CD4-positive, alpha-beta T cell treated with Interleukin-15 for 1 hour (primary cell): ENCODE data around the gene MAN2B2.

Experiments used
- DNase-seq: peaks from one replicate; pipeline ENCODE4 v3.0.0-alpha.2; 2020

Gene MAN2B2

GRCh38 chr4:6595897-6596537 is 21.0 kb downstream of the MAN2B2 start:
- DNase-seq = no peak

DNA sequence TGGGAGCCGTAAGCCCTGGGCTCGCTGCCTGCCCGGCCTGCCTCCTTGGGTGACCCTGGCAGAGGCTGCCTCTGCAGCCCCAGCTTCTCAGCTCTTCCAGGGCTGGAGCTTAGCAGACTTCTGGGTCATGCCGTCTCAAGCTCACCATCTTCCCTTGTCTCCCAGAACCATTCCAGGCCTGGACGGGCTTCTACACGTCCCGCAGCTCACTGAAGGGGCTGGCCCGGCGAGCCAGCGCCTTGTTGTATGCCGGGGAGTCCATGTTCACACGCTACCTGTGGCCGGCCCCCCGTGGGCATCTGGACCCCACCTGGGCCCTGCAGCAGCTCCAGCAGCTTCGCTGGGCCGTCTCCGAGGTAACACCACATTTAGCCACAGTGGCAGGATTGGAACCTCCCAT is 22.0 kb downstream of the MAN2B2 start:
- no peak for DNase-seq

DNA sequence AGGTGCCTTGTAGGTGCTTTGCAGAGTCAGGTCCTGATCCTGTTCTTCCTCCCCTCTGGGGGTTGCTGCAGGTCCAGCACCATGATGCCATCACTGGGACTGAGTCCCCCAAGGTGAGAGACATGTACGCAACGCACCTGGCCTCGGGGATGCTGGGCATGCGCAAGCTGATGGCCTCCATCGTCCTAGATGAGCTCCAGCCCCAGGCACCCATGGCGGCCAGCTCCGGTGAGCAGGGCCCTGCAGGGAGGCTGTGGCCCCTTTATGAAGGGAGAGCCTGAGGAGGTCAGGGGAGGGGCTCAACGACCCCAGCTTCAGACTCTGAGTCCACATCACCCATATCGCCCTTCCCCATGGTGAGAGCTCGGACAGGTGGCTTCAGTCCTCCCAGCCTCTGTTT is 23.1 kb downstream of the MAN2B2 start:
- DNase-seq = no peak

DNA sequence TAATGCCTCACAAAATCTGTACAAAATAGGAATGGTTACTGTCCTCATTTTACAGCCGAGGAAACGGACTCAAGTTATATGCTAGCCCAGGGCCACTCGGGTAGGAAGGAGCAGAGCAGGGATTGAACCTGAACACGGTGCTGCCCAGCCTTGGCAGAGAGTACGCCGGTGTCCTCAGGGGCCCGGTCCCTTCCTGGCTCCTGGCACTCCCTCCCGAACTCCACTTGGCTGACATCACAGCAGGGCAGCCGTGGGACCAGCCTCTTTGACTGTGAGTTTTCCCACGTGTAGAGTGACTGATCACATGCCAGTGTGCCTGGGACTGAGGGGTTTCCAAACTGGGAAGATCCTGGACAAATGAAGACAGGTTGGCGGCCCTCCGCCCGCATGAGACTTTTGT is 23.7 kb downstream of the MAN2B2 start:
- DNase-seq = no peak

GRCh38 chr4:6601661-6602250 is 26.8 kb downstream of the MAN2B2 start:
- DNase-seq = no peak

GRCh38 chr4:6602289-6602688 is 27.3 kb downstream of the MAN2B2 start:
- DNase-seq = no peak

DNA sequence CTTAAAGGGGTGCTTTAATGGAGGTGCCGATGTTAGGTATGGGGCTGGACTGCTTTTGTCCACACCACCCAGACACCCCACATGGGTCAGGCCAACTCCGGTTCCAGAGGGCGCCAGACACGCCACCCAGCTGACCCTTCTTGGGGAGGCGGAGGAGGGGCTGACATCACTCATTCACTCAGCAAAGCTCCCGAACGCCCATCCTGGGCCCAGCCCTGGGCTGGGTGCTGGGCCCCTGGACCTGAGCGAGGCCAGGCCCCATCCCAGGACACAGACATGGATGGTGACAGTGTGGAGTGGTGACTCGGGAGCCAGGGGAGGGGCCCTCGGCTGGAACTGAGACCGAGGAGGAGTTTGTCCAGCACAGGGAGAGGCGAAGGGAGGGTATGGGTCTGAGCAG is 28.1 kb downstream of the MAN2B2 start:
- DNase-seq = no peak

DNA sequence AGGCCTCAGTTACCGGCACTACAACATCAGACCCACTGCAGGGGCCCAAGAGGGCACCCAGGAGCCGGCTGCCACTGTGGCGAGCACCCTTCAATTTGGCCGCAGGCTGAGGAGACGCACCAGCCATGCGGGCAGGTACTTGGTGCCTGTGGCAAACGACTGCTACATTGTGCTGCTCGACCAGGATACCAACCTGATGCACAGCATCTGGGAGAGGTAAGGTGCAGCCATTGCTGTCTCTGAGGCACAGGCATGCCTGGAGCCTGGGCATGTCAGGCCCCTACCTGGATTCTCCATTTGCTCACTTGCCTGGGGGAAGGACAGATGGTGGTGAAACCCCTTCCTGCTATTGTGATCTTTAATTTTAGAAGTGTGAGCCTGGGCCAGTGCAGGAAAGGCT is 30.1 kb downstream of the MAN2B2 start:
- no peak for DNase-seq

DNA sequence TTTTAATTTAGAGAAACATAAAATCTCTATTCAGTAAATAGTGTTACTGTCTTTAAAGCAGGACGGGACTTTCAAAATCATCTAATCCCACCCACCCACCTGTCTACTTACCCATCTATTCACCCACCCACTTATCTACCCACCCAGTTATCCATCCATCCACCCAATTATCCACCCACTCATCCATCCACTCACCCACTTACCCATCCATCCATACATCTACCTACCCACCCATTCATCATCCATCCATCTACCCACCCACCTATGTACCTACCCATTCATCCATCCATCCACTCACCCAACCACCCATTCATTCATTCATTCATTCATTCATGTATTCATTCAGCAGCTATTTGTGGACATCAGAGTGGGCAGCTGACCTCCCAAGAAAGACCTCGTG is 30.6 kb downstream of the MAN2B2 start:
- DNase-seq = no peak

DNA sequence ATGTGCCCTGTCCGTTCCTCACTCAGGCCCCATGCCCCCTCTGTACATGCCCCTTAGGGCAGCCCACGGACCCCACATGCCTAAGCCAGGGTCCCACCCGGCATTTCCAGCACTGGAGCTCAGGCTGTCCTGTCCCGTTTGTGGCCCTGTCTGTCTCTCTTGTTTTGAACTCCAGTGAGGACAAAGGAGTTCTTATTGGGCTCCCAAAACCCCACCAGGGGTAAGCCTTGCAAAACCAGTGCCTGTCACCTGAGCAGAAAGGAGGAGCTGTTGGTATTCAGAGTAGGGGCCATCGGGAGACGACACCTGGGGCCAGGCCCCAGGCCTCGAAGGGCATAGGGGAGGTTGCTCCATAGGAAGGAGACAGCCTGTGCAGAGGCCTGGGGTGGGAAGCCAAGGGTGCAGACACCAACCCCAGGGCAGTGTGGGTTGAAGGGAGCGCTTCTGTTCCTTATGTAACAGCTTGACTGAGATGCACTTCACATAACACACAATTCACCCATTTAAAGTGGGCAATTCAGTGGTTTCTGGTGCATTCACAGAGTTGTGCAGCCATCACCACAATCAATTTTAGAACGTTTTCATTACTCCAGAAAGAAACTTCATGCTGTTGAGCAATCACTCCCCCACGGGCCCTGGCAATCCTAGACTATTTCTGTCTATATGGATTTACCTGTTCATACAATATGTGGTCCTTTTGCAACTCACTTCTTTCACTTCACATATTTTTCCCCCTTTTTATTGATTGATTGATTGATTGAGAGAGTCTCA is 31.7 kb downstream of the MAN2B2 start:
- no peak for DNase-seq

DNA sequence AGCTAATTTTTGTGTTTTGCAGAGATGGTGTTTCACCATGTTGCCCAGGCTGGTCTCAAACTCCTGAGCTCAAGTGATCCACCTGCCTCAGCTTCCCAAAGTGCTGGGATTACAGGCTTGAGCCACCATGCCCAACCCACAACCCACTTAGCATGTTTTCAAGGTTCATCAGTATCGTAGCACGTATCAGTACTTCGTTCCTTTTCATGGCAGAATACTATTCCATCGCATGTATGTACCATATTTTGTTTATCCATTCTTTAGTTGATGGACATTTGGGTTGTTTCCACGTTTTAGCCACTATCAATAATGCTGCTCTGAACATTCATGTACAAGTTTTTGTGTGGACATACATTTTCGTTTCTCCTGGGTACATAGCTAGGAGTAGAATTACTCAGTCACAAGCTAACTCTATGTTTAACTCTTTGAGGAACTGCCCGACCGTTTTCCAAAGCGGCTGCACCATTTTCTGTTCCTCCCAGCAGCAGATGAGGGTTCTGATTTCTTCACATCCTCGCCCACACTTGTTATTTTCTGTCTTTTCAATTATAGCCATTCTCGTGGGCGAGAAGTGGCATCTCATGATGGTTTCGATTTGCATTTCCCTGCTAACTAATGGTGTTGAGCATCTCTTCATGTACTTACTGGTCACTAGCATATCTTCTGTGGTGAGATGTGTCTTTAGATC is 32.5 kb downstream of the MAN2B2 start:
- DNase-seq = no peak

- no peak for DNase-seq
These were observed 33.9 kb downstream of the MAN2B2 start for GRCh38 chr4:6608758-6609414.

DNA sequence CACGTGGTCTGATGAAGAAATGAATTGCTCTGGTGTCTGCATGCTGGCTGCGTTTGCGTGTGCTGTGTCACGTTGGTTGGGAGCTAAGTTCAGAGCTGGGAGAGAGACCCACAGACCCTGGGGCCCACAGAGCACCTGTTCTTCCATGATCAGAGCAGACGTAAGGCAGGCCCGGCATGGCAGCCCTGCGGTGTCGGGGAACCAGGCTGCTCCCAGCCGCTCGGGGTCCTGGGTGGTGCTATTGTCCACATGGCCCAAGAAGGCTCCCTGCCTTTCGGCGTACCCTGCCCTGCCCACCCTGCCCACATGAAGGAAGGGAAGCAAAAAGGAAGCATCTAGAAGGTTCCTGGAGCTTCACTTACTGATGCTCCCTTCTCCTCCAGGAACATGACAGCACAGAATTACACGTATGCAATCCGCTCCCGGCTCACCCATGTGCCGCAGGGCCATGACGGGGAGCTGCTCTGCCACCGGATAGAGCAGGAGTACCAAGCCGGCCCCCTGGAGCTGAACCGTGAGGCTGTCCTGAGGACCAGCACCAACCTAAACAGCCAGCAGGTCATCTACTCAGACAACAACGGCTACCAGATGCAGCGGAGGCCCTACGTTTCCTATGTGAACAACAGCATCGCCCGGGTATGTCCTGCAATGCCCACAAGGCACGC is 34.6 kb downstream of the MAN2B2 start:
- no peak for DNase-seq

DNA sequence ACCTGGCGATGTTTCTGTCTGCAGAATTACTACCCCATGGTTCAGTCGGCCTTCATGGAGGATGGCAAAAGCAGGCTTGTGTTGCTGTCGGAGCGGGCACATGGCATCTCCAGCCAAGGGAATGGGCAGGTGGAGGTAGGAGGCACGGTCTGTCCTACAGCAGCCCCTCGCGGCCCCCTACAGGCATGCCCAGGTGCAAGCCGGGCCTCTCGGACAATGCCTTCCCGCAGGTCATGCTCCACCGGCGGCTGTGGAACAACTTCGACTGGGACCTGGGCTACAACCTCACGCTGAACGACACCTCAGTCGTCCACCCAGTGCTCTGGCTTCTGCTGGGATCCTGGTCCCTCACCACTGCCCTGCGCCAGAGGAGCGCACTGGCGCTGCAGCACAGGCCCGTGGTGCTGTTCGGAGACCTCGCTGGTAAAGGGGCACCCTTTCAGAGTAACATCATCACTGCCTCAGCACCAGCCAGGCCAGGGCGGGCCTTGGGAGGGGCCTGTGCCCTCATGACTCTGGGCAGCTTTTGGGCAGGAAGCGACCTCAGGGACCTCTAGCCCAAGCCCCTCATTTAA is 36.0 kb downstream of the MAN2B2 start:
- no peak for DNase-seq

DNA sequence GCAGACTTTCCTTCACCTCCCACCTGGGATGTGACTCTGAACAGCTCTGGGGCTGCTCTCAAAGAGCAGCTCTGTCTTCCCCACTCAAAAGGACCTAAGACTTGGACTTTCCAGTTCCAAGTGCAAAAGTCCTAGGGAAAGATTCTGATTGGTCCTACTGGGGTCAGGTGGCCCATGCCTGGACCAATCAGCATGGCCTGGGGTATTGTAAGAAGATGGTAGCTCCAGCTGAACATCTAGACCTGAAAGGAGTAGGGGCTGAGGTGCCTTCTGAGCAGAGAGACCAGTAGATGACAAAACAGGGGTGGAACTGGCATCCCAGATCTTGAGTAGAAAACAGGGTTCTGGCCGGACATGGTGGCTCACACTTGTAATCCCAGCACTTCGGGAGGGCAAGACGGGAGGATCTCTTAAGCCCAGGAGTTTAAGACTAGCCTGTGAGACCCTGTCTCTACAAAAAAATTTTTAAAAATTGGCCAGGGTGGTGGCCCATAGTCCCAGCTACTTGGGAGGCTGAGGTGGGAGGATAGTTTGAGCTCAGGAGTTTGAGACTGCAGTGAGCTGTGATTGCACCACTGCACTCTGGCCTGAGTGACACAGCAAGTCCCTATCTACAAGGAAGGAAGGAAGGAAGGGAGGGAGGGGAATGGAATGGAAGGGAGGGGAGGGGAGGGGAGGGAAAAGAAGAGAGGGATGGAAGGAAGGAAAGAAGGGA is 38.1 kb downstream of the MAN2B2 start:
- no peak for DNase-seq

DNA sequence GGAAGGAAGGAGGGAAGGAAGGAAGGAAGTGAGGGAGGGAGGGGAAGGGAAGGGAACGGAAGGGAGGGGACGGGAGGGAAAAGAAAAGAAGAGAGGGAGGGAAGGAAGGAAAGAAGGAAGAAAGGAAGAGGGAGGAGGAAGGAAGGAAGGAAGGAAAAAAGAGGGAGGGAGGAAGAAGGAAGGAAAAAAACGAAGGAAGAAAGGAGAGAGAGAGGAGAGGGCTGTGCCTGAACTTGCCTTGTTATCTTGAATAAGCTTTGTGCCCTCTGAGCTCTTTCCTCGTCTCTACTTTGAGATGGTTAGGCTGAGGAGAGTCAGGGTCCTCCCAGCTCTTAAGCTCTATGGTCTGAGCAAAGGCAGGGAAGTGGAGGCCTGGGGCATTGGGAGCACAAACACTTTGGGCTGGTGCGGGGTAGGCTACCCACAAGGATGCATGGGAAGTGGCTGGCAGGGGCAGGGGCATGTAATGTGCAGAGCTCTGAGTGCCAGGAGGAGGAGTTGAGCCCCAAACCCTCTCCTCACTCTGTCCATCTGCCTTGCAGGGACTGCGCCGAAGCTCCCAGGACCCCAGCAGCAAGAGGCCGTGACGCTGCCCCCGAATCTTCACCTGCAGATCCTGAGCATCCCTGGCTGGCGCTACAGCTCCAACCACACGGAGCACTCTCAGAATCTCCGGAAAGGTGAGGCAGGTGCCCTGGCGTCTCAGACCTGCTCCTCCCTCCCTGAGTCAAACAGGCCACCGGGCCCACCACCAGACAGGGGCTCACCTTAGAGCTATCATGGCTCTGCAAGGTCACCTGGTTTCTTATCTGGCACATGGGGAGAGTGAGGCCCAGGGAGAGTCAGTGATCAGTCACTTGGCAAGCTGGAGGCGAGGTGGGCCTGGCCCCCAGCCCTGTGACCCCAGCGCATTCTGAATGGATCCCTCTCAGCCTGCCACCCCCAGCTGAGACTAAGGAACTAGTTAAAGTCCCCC is 39.0 kb downstream of the MAN2B2 start:
- DNase-seq = no peak

- no peak for DNase-seq
These were observed 39.8 kb downstream of the MAN2B2 start for GRCh38 chr4:6614701-6615230.

- no peak for DNase-seq
These were observed 41.4 kb downstream of the MAN2B2 start for GRCh38 chr4:6616087-6616995.

- DNase-seq = no peak
These were observed 42.3 kb downstream of the MAN2B2 start for GRCh38 chr4:6617246-6617645.
